ENCODE measurements around the gene ZNF385D. TPM values are rescaled to one million over a fixed set of nuclear protein-coding genes. Genes with fewer than 3 reads are reported as not detected.

ZNF385D gene
- total RNA-seq, 6 experiments from 2014 or later, result 0.06 to 2.7 (median 0.59) TPM; not detected in 1

DNA sequence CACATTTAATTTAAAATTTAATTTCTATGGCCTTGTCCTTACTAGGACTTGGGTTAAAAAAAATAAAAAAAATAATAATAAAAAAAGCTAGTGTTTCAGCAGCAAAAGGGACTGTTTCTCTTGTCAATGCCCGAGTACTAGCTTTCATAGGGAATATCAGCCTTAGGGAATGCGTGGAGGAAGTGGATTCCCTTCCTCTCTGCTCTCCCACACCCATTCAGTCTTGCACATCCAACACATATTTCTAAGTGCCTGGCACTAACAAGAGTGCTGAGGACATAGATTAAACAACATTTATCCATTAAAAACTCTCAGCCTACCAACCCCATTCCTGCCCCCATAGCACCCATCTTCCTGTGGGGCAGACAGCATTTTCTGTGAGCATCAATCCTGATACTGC, 6.2 kb downstream of the ZNF385D start:
- no peaks in the 10 kb centered on the region for H3K36me3 ChIP-seq
- H3K9me3 ChIP-seq, result no peaks in the 10 kb centered on the region
- no peak overlapping the region for H3K4me3 ChIP-seq
- DNase-seq (no peak), ATAC-seq (no peak)
- intact Hi-C loops (cut with DNase I), result no loop called here
- H3K27ac ChIP-seq, result no peak overlapping the region
- 38% methylated on average over 2 of the region's 2 CpGs for WGBS (ENCODE audit: insufficient coverage, low coverage, low lambda C conversion rate, missing lambda C conversion rate)
- H3K4me1 ChIP-seq, result no peaks in the 10 kb centered on the region
- TF ChIP-seq, protein P1, sequence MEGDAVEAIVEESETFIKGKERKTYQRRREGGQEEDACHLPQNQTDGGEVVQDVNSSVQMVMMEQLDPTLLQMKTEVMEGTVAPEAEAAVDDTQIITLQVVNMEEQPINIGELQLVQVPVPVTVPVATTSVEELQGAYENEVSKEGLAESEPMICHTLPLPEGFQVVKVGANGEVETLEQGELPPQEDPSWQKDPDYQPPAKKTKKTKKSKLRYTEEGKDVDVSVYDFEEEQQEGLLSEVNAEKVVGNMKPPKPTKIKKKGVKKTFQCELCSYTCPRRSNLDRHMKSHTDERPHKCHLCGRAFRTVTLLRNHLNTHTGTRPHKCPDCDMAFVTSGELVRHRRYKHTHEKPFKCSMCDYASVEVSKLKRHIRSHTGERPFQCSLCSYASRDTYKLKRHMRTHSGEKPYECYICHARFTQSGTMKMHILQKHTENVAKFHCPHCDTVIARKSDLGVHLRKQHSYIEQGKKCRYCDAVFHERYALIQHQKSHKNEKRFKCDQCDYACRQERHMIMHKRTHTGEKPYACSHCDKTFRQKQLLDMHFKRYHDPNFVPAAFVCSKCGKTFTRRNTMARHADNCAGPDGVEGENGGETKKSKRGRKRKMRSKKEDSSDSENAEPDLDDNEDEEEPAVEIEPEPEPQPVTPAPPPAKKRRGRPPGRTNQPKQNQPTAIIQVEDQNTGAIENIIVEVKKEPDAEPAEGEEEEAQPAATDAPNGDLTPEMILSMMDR (IDR thresholded peaks at IDR 0.05), result no peak
- TF ChIP-seq POLR2A (IDR thresholded peaks at IDR 0.05), result no peak
- no peaks in the 10 kb centered on the region for H3K27me3 ChIP-seq

DNA sequence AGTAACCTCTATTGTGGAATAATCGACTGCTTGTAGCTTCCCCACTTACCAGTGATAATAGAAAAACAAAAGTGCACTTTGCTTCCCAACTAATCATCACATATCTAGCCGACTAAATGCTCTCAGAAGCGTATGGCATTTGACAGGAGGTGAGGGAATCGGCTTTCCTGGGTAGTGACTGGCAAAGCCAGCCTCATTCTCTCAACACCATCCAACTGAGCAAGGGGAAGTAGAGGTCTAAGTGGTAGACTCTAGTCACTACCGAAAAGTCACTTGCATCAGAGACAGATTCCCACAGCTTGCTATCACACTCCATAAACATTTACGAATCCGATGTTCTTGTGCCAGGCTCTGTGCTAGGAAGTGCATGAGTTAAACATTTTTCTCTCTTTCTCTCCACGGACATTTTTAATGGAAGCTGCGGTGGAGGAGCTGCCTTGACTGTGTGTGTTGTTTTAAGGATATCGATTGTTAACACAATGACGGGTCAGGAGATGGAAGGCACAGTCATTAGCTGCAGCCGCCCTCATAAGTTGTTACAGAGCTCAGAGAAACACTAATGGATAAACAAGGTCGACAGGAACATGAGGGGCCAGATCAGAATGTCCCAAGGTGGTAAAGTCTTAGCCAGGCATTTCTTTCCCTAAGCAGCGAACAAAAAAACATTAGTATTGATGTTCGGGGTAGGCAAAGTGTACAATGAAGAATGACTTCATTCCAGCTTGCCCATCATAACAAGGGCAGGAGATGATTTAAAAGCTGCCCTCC, 11.9 kb downstream of the ZNF385D start:
- Histone ChIP-seq H3K36me3 (no peaks in the 10 kb centered on the region), H3K27me3 (no peaks in the 10 kb centered on the region), H3K4me3 (no peak overlapping the region), H3K9me3 (no peaks in the 10 kb centered on the region), H3K4me1 (no peaks in the 10 kb centered on the region), H3K27ac (no peak overlapping the region)
- intact Hi-C loops (cut with DNase I), result no loop called here
- TF ChIP-seq POLR2A (IDR thresholded peaks at IDR 0.05), result no peak
- TF ChIP-seq, protein P1 (IDR thresholded peaks at IDR 0.05), result no peak
- DNase-seq (no peak), ATAC-seq (no peak)
- 60% methylated on average over 15 of the region's 15 CpGs for WGBS (ENCODE audit: insufficient coverage, low coverage, low lambda C conversion rate, missing lambda C conversion rate)

DNA sequence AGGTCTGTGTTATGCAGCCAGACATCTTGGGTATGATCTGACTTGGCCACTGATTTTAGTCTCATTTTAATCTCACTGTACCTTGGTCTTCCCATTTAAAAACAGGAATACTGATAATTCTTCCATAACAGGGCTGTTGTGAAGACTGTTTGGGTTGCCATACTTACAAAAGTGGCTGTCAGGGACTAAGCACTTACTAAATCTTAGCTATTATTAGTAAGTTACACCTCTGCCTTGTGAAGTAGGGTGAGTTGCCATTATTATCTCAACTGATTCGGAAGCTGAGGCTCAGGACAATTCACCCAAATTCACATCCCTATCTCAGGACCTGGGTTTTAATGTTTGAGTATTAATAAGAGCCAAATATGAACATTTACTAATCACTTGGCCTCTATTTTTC, 12.7 kb downstream of the ZNF385D start:
- WGBS (ENCODE audit: insufficient coverage, low coverage, low lambda C conversion rate, missing lambda C conversion rate), result 55% methylated on average over 1 of the region's 1 CpG
- no peak for ATAC-seq

DNA sequence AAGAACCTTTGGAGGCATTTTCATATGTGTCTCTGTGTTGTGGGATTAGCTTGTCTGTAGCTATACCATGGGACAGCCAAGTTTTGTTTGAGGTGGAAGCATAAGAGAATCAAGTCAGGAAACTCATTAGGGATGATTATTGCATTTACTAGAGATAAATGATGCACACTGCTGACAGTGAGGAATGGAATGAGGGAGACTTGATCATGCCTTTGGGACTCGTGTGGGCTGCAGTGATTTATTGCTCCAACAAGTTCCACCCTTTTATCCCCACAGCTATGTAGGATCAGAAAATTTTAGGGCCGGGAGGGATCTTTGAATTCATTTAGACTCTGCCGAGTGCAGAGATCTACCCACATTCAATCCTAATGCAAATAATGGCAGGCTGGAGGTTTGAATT, 16.3 kb downstream of the ZNF385D start:
- no peak for ATAC-seq
- 49% methylated on average over 3 of the region's 3 CpGs for WGBS (ENCODE audit: insufficient coverage, low coverage, low lambda C conversion rate, missing lambda C conversion rate)

More for the DNA sequence above, 12.7 kb downstream of the ZNF385D start:
- no peak for DNase-seq
- Histone ChIP-seq H3K4me1 (no peaks in the 10 kb centered on the region), H3K4me3 (no peak overlapping the region), H3K9me3 (no peaks in the 10 kb centered on the region), H3K36me3 (no peaks in the 10 kb centered on the region), H3K27ac (no peak overlapping the region), H3K27me3 (no peaks in the 10 kb centered on the region)
- intact Hi-C loops (cut with DNase I), result no loop called here
- TF ChIP-seq, protein P1 (IDR thresholded peaks at IDR 0.05), result no peak
- no peak for TF ChIP-seq POLR2A (IDR thresholded peaks at IDR 0.05)

More for the DNA sequence above, 16.3 kb downstream of the ZNF385D start:
- TF ChIP-seq, protein P1 (IDR thresholded peaks at IDR 0.05), result no peak
- TF ChIP-seq POLR2A (IDR thresholded peaks at IDR 0.05), result no peak
- DNase-seq, result no peak
- Histone ChIP-seq H3K9me3 (no peaks in the 10 kb centered on the region), H3K4me1 (no peaks in the 10 kb centered on the region), H3K27me3 (no peaks in the 10 kb centered on the region), H3K4me3 (no peak overlapping the region), H3K27ac (no peak overlapping the region), H3K36me3 (no peaks in the 10 kb centered on the region)
- intact Hi-C loops (cut with DNase I), result no loop called here

All from right lobe of liver (tissue), 6 donors.